Limb (tissue), 2 donors: ENCODE data around the gene TKT.

Source experiments
- DNase-seq, 2 donors: peaks; one replicate each; pipeline ENCODE4 v3.0.0-alpha.2; 2016; ENCODE audit errors: extremely low spot score in 2 of 2

TKT gene

DNA sequence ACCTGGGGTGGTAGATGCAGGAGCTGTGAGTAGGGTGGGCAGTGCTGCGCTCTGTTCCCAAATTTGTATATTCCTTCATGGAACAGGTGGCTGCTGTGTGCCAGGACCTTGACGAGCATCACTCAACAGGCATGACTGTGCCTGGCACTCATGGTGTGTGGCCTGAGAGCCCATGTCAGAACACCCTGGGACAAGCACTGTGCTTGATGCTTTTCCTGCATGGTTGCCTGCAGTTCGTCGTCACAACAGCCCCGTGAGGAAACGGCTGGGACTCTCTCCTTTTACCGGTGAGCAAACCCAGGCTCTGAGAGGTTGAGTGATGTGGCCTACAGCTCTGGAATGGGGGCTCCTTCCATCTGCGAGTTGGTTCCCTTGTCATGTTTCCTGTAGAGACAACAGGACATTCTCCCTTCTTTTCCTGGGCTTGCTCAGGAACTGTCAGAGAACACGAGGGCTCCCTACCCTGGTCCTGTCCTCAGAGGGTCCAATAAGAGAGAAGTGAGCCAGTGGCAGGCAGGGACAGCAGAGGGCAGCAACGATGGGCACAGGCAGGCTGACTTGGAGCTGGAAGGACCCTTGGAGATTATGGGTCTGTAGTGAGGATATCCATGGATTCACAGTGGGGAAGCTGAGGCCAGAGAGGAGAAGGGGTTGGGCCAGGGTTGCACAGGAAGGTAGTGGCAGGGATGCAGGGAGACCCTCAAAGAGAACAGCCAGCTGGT lies 57.4 kb downstream of the TKT start:
- no peak for DNase-seq

DNA sequence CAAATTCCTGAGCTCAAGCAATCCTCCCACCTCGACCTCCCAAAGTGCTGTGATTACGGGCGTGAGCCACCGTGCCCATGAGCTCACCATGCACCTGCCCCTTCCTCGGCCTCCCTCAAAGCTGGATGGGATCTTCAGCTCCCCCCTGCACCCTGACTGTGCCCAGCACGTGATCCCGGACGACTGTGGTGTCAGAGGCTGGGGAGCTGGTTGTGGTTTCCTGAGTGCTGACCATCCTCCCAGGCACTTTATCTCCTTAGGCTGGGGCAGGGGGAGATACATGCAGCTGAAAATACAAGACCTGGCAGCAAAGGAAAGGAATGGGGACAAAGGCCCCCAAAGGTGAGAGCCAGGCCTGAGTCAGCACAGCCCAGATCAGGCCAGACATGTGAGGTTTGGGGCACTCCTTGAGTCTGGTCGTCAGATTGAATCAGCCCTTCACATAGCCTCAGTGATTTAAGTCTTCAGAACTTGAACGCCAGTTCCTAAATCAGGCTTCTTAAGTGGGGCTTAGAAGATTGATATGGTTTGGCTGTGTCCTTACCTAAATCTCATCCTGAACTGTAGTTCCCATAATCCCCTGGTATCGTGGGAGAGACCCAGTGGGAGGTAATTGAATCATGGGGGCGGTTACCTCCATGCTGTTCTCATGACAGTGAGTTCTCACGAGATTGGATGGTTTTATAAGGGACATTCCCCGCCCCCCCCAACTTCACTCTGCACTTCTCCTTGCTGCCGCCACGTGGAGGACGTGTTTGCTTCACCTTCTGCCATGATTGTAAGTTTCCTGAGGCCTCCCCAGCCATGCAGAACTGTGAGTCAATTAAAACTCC lies 59.0 kb downstream of the TKT start:
- peak in 1 of 2 donors; percentile 40 for DNase-seq

DNA sequence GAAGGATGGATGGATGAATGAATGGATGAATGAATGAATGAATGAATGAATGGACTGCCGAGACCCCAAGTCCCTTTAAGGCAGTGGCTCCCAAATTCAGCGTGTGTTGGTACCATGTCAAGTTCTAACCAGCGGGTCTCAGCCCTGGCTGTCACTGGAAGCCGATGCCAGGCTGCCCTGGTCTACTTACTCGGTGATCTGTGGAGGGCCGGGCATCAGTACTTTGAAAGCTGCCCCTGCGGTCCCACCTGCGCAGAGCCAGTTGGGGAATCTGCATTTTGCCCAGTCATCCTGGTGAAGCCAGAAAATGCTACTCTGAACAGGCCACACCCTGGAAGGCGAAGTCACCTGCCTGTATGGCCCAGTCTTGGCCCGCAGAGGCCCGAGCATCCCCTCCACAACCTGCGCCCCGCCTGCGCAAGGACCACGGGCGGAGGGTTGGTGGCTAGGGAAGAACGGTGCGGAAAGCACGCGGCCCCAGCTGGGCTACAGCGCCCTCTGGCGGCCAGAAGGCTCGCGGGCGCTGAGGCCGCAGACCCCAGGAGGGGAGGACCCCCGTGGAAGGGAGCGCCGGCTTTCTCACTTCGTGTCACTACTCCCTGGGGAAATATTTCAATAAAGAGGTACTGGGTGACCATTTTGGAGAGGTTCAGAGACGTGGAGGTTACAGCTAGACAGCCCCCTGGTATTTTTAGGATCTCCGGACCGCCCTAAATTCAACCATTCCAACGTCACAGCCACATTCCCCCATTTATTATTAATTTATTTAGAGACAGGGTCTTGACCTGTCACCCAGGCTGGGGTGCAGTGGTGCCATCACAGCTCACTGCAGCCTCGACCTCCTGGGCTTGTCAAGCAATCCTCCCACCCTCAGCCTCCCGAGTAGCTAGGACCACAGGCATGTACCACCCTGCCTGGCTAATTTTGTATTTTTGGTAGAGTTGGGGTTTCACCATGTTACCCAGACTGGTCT lies 59.9 kb downstream of the TKT start:
- DNase-seq = peak; percentile 31 to 78

DNA sequence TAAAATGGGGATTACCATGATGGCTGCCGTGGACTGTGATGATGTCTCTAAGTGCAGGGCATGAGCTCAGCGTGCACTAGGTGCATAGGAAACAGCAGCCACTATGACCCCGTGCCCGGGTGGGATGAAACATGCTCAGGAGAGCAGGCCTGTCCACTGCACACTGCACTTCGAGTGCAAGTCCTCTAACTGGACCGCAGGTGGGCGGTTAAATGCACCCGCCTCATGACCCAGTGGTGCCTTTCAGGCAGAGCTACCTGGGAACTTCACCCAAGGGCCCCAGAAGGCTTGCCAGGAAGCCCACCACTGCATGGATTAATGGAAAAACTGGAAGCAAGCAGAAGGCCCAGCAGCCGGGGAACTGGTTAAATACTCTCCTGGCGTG lies 60.8 kb downstream of the TKT start:
- peak in 1 of 2 donors; percentile 22 for DNase-seq

DNA sequence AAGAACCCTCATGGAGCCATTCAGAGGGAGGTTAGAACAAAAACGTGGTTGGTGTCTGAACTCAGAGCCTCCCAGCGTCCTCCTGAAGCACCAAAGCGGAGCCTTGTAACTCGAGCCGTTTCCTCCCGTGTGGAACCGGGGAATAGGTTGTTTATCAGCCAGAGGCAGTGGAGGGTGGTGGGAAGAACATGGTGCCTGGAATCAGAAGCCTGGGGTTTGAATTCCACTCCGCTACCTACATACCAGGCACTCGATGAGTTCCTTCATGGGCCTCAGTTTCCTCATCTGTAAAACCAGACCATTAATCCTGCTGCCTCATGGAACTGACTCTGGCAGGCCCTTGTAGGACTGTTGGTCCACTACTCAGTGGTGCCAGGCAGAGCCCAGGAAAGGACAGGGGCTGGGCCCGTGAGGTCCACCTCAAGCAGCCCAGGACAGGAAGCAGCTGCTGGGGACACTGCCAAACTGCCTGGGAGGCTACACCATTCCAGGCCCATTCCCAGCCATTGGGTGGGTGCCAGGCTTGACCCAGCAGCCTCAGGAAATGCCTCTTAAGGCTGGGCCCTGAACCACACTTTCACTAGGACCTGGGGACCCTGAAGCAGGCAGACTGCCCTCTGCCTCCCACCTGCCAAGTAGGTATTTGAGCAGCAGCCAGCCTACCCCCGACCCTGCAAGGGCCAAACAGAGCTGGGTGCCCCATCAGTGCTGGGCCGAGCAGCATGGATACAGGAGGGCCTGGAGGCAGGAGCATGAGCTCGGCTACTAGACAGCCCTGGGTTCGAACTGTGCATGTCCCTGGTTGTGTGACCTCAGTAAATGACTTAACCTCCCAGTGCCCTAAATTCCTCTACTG lies 61.4 kb downstream of the TKT start:
- peak in 1 of 2 donors; percentile 51 for DNase-seq

DNA sequence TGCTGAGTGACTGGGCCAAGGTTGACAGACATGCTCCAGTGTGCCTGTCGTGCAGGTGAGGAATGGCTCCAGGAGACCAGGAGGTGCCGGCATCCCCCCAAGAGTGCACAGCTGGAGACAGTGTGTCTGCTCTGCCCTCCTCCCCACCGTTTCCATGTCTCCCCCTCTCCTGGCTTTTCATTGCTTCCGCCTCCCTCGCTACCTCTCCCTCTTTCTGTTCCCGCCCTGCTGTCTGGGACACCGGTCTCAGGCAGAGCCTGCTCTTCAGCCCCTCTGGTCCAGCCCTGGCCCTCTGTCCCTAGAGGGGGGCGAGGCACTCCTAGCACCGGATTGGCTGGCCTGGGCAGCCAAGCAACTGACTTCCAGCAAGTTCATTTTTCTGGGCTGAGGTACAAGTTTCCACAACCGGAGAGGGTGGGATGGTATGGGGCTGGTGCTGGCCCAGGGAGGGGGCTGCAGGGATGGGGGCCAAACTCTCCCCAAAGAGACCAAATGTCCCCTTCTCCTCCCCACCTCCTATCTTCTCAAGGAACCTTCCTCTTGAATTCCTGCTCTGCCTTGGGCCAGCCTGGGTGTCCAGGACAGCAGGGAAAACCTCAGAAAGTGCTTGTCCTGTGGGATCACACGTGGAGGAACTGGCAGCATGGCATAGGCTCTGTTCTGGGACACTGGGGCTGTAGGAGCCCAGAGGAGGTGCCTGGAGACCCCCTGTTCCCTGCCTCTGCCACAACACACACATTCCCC lies 62.2 kb downstream of the TKT start:
- DNase-seq = peak; percentile 55 to 70

DNA sequence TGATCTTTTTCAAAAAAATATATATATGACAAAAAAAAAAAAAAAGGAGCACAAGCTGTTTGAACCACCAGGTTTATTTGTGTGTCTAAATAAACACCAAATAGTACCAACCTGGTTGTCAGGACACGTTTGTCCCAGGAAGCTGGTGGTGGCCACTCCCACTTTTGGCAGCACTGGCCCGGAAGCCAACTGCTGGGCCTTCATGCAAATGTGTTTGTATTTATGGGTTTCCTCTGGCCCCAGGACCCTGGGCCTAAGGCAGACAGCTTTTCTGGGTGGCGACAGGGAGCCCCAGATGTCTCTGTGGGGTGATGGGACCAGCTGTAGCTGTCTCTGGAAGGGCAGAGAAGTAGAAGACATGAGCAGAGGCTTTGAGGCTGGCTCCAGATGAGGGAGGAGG lies 63.2 kb downstream of the TKT start:
- peak in 1 of 2 donors; percentile 27 for DNase-seq

DNA sequence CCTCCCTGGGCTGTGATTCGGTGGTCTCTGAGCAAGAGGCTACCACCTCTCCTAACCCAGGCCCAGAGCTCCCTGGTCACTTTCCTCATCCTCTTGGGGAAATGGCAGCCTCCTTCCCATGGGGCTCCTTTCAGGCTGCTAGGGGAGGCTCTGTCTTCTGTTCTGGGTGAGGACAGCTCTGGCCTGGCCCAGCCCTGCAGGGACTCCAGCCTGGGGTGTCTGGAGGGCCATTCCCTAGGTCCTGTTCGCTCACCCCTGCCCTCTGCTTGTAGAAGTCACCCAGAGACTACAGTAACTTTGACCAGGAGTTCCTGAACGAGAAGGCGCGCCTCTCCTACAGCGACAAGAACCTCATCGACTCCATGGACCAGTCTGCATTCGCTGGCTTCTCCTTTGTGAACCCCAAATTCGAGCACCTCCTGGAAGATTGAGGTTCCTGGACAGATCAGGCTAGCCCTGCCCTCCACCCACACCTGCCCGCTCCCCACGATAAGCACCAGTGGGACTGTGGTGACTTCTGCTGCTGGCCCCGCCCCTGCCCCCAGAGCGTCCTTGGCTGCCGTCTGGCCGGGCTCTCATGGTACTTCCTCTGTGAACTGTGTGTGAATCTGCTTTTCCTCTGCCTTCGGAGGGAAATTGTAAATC lies 63.9 kb downstream of the TKT start:
- DNase-seq = peak in 1 of 2 donors; percentile 17

DNA sequence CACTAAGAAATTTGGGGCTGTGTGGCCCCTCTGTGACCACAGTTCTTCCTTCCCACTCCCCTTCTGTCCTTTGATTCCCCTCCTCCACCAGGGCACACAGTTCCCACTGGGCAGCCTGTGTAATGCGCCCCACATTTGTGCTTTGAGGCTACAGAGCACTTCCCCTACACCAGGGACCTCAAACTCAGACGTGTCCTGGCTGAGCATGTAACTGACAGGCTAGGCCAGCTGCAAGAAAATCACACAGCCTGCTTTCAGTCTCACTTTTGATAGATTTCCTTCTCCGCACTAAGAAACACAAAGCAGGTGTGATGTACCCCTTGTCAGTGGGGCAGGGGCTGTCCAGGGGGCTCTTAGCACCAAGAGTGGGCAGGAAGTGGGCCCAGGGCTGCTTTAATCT lies 65.2 kb downstream of the TKT start:
- DNase-seq = no peak

DNA sequence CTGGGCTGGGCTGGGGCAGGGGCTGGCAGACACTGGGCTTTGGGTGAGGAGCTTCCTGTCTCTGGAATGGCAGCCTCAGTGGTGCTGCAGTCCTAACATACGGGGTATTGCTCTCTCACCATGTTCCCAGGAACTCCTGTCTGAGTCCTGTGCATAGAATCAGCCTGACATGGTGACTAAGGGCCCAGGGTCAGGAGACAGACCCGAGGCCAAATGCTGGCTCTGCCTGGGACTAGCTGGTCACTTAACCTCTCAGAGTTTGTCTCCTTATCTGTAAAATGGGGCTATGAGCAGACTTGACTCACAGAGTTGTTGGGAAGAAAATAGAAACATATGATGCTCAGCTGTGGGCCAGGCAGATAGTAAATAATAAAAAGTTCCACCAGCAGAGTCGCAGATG lies 66.5 kb downstream of the TKT start:
- DNase-seq = no peak

DNA sequence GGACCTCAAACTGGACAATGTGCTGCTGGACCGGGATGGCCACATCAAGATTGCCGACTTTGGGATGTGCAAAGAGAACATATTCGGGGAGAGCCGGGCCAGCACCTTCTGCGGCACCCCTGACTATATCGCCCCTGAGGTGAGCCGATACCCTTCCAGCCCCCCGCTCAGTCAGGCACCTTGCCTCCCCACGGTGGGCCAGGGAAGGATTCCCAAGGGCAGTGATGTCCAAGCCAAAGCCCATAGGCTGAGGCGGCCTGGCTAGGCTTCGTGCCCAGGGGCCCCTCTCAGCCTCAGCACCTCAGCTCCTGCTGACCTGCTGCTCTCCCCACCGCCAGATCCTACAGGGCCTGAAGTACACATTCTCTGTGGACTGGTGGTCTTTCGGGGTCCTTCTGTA lies 67.1 kb downstream of the TKT start:
- no peak for DNase-seq

DNA sequence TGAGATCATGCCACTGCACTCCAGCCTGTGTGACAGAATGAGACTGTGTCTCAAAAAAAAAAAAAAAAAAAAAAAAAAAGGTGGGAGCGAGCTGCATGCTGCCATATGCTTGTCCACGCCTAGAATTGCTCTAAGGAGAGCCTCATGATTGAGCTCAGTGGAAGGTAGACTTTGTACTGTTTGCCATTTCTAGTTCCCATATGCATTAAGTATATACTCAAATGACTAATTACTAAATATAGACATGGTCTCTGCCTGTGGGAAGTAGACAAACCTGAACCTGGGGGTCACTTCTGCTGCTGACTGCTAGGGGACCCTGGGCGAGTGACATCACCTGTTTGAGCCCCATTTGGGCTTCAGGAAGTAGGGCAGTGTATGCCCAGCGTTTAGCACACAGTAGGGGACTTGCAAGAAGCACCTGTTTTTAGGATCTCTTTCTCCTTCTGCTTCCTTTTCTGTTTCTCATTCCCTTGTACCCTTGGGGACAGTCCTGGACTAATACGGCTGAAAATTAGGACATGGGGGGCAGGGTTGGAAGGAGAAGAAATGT lies 67.6 kb downstream of the TKT start:
- DNase-seq = no peak

DNA sequence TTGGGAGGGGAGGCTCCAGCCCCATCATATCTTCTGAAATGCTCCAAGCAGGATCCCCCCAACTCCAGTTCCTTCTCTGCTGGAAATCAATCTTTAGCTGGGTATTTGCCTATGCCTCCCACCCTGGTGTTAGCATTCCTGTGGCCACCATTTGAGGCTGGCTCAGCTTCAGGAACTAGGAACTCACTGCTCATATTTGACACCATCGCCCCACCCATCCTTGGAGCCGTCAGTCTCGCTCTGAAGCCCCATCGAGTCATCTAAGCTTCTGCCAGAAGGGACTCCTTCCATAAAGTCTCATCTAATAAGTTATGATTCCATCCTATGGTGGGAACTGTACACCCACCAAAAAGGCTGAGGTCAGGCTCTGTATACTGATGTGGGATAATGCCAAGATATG lies 68.4 kb downstream of the TKT start:
- no peak for DNase-seq

DNA sequence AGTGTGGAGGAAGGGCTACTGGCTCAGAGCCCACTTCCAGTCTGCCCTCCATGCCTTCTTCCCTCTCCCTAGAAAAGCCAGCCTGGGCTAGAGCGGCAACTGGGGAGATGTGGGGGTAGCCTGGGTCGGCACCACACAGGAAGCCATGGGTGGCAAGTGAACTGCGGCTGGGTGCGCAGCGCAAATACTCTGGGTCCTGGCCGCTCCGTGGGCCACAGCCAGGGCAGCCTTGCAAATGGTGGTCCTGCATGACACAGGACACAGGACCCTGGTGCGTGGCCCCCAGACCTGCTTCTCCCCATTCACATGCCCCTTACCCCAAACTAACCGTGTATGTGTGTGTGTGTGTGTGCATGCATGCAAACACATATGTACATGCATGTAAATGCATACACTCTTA lies 69.1 kb downstream of the TKT start:
- no peak for DNase-seq

DNA sequence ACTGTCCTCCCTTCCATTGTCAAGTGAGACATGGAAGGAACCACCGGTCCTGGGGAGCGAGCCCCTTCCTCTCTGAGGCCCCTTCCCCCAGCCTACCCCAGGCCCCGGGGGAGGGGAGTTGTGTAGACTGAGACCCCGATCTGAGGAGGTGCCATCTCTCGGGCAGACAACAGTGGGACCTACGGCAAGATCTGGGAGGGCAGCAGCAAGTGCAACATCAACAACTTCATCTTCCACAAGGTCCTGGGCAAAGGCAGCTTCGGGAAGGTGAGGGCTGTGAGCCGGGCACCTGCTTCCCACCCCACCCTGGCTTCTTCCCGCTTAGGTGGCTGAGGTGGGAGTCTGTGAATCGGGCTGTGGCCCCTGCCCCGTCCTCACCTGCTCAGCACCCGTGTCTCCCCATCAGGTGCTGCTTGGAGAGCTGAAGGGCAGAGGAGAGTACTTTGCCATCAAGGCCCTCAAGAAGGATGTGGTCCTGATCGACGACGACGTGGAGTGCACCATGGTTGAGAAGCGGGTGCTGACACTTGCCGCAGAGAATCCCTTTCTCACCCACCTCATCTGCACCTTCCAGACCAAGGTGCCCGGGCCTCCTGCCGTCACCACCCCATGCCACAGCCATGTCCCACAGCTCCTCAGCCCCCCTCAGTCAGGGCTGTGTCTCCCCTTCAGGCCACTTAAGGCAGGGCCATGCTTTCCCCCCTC lies 69.9 kb downstream of the TKT start:
- DNase-seq = no peak

DNA sequence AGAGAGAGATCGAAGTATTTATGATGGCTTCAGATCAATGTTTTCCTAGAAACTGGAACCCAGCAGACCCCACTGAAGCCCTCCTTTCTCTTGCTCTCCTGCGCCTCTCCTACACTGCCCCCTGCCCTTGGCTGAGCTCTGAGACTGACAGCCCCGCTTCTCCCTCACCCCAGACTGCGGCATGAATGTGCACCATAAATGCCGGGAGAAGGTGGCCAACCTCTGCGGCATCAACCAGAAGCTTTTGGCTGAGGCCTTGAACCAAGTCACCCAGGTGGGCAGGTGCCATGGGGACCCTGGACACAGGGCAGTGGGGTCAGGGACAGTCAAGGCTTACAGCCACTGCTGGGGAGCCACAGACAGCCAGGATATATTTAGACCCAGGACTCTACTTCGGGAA lies 71.1 kb downstream of the TKT start:
- DNase-seq = no peak

DNA sequence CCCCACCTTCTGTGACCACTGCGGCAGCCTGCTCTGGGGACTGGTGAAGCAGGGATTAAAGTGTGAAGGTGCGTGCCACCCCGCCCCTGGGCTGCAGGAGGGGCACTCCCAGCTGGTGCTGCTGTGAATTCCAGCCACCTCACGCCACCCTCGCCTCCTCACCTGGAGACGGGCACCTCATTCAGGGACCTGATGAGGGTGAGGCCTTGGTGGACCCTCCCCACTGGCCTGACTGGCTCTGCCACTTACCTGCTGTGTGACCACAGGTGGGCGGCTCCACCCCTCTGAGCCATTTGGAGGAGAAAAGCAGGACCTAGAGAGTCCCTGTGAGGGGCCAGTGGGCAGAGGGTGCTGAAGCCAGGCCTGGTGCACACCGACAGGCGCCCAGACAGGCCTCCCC lies 72.3 kb downstream of the TKT start:
- no peak for DNase-seq

DNA sequence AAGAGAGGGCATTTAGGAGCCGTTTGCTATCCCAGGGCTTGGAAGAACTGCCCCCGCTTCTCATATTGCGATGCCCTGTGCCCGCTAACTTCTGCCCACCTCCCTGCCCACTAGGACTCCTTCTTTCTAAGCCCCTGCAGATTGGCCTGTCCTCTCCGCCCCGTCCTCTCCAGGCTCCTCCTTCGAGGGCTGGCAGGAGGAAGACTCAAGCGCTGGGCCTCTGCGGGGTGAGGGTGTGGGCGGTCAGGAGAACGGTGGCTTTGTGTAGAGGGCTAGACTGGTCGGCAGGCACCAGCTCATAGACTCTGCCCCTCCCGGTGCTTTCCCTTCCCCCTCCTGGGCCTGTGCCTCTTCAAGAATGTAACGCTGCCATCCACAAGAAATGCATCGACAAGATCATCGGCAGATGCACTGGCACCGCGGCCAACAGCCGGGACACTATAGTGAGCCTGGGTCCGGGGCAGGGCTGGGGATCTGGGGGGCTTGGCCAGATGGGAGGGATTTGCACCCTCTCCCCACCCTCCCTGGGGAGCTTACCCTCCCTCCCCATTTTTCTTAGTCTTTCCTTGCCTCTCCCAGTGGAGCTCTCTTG lies 73.0 kb downstream of the TKT start:
- DNase-seq = no peak
